ENCODE data around the gene COPZ2.
A peak's percentile ranks its signal among the peaks of the same experiment; 100 is the strongest.
"Not testable (repeated sequence)": the region's sequence is repeated elsewhere in the genome, so short reads cannot be mapped to it uniquely, and the experiment has no call there.

COPZ2 gene

GRCh38 chr17:48030531-48030930 lies 7.1 kb downstream of the COPZ2 start:
- DNase-seq (ENCODE audit: low spot score): no peak

GRCh38 chr17:48028736-48029135 lies 8.9 kb downstream of the COPZ2 start:
- no peak for DNase-seq (ENCODE audit: low spot score)

DNA sequence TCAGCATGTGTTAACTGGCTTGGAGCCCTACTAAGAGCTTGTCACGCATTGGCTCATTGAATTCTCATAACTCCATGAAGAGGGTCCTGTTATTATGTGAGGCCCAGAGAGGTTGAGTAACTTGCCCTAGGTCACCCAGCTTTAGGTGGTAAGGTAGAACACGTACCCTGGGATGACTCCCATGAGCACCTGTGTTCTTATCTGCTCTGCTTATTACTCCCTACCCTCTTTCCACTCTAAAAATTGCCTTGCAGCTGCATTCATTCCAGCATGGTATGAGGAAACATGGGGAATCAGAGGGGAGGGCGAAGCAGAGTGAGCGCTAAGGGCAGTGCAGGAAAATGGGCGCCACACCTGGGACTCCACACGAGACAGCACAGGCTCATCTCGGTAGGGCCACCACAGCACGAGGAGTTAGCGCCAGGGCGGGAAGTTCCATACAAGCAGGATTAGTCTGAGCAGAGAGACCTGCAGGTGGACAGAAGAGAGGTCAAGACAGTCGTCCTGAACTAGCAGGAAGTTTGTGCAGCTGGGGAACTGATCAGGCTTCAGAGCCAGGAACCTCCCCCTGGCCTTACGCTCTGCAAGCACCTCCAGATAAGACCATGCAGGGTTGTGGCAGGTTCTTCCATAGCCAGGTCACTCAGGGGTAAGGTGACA lies 10.1 kb downstream of the COPZ2 start:
- no peak for DNase-seq (ENCODE audit: low spot score)

DNA sequence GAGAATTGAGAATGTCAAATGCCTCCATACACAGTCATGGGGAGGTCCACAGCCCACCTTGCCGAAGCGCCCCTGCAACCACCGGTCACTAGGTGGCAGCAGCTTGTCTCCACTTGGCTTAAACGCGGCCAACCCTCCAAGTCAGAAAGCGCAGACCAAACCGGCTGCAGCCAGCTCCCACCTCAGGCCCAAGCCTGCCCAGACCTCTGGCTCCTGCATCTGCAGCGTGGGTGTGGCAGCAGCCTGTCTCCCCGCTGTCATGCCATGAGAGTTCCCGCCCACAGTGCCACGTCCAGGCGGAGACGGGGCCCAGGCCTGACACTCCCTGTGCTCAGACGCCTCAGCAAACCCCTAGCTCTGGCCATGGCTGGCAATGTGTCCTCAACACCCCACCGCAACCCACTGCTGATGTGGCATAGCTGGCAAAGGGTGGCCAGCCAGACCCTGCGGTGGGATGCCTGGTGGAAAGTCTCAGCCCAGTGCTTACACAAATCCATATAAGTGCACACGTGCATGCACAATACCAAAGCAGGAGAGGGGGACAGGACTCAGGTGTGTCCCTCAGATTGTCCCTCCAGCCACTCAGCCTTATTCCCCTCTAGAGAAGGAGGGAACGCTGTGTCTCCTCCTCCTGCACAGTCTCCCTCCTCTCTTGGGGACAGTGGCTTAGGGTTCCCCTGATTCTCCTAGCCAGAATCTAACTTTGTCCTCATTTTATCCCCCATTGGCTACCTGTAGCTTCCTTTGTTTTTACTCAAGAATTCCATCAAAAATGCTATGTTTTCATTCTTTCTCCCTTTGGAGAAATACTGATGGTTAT lies 10.9 kb downstream of the COPZ2 start:
- peak; percentile 93 for DNase-seq (ENCODE audit: low spot score)

DNA sequence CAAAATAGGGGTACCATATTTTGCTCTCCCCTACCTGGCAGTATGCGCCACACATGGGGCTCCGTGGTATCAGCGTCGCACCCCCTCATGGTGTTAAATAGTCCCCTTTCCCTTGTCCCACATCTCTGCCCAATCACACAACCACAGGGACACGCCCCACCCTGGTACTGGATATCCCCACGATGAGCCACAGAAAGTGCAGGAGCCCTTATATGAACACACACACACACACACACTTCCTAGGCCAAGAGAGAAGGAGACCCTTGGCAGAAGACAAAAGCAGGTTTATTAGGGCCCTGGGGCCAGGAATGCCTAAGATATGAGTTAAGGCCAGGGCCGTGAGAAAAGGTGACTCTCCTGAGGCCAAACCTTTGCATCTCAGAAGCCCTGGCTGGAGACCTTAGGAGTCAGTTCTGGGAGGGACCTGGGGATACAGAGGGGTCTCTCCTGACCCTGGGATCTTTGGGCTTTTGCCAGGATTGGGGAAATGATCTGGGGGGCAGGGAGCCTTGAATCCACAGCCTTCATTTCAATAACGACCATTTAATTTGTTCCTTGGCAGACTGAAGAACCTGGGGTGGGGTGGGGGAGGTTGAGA lies 11.6 kb downstream of the COPZ2 start:
- no peak for DNase-seq (ENCODE audit: low spot score)

GRCh38 chr17:48025040-48025903 lies 12.3 kb downstream of the COPZ2 start:
- peak; percentile 96 for DNase-seq (ENCODE audit: low spot score)

DNA sequence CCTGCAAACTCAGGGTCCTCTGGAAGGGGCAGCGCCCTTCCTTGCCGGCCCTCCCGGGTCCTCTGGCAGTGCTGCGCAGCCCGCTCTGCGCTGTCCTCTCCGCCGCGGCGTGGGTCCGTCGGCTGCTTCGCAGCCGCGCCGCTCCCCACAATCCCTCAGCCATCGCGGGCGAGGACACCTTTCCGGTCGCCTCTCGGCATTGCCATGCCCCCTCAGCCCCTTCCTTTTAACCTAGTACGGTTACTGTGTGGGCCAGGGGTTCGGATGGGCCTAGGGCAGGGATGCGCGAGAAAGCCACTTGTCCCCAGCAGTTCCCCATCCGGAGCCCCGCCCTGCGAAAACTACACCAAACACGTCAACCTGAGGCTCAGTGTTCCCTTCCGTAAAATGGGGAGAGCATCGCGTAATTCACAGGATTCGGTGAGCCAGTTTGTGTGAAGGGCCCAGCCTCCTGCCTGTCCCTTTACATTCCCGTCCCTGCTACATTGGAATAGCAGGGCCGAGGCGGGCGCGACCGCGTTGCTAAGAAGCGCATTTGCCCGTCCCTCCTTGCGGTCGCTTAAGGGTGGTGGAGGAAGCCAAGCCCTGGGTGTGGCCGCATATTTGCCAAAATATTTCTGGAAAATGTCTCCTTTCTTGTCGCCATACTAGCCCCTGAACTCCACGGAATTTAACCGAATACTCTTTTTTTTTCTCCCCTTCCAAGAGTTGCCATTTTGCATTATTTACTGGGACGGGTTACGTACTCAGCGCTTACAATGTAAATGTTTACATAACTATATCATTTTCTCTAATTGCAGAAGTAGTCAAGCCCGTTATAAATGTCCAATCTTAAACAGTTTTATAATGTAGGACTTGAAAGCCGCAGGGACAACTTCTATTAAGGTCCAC lies 13.2 kb downstream of the COPZ2 start:
- no peak for DNase-seq (ENCODE audit: low spot score)

DNA sequence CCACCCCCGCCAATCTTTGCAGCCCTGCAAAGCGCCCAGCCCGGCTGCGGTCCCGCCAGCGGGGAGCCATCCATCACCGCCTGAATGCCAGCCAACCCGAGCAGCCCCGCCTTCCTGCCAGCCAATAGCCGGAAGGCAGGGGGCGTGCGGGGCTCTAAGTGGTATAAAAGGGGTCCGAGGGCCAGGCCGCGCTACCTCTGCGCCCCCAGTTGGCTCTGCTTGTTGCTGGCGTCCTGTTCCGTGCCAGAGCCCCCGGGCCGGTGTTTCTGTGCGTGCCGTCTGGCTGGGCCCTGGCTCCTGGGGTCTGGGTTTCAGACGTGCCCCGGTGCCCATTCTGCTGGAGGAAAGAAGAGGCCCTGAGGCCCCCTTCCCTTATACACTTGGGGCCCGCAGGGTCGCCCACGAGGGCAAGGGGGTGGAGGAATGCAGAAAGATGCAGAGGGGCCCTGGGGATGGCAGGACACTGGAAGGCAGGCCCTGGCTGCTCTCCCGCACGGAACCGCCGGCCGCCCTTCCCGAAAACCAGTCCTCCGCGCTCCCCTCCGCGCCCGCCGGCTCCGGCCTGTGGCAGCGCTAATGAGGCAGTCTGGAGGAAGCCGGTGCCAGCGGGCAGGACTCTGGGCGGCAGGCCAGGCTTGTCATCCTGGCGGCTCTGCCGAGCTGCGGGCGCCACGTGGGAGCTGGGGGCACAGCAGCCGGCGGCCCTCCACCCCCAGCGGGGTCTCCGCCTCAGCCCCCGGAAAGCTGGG lies 14.0 kb downstream of the COPZ2 start:
- DNase-seq (ENCODE audit: low spot score): peak; percentile 71

DNA sequence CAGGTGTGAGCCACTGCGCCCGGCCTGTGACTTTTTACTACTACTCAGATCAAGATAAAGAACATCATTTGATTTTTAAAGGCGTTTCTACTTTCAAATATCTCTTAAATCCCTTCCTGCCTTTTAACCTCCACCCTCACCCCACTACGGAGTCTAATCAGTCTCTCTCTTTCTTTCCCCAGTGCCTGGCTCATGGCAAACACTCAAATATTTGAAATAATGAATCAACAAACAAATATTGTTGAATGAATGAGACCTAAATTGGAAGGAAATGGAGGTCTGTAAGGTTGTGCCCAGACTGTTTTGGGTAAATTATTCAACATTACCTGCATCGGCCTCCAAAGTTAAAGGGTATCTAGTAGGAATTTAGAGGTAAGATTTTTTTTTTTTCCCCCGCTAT lies 14.7 kb downstream of the COPZ2 start:
- no peak for DNase-seq (ENCODE audit: low spot score)

DNA sequence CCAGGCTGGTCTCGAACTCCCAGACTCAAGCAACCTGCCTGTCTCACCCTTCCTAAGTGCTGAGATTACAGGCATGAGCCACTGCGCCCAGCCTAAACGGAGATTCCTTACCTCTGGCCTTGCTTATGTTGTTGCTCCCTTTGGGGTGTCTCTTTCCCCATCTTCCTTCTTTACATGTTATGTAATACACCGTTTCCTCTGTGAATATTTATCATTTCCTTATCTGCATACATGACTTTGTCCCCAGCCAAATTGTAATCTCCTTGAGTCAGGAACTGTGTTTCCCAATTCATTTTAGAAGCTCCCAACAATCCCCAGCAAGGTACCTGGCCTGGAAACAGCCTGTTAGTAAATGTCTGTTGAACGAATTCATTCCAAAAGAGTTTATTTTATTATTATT lies 15.7 kb downstream of the COPZ2 start:
- no peak for DNase-seq (ENCODE audit: low spot score)

- DNase-seq (ENCODE audit: low spot score): not testable (repeated sequence)
Measured at GRCh38 chr17:48017817-48018158, 19.8 kb downstream of the COPZ2 start.

DNA sequence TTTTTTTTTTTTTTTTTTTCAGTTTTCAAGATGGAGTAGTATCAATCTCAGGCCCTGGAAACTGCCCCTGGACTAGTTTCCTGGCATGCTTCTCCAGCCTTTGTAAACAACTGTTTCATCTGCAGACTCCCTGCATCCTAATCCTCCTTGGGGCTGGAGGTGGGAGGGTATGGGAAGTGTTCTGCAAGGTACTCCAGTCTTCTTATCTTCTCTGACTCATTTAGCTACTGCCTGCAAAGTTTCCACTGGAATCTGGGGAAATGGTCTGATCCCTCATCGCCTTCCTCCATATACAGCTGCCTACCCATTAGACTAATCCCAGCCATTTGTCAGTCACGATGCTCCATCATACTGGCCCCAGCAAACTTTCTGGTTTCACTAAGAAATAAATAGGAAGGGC lies 21.5 kb downstream of the COPZ2 start:
- no peak for DNase-seq (ENCODE audit: low spot score)

- DNase-seq (ENCODE audit: low spot score): no peak
Measured at GRCh38 chr17:48014595-48015111, 22.9 kb downstream of the COPZ2 start.

GRCh38 chr17:48013876-48014594 lies 23.6 kb downstream of the COPZ2 start:
- no peak for DNase-seq (ENCODE audit: low spot score)

DNA sequence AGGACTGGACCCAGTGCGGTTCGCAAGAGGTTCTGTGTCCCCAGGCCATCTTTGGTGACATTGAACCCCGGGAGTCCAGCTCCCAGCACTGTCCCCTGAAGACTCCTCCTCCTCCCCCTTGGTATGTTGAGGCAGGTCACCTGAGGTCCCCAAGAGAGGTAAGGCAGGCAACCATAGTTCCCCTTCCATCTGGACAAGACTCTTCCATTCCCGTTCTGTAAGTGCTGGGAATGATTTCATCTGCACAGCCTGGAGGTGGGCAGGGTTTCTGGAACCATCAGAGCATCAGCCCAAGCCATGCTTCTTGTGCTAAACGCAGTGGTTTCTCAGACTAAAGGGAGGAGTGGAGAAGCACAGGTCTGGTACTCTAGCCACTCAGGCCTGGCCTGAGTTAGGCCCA lies 24.9 kb downstream of the COPZ2 start:
- no peak for DNase-seq (ENCODE audit: low spot score)

- peak; percentile 60 for DNase-seq (ENCODE audit: low spot score)
Measured at GRCh38 chr17:48012151-48012520, 25.5 kb downstream of the COPZ2 start.

DNA sequence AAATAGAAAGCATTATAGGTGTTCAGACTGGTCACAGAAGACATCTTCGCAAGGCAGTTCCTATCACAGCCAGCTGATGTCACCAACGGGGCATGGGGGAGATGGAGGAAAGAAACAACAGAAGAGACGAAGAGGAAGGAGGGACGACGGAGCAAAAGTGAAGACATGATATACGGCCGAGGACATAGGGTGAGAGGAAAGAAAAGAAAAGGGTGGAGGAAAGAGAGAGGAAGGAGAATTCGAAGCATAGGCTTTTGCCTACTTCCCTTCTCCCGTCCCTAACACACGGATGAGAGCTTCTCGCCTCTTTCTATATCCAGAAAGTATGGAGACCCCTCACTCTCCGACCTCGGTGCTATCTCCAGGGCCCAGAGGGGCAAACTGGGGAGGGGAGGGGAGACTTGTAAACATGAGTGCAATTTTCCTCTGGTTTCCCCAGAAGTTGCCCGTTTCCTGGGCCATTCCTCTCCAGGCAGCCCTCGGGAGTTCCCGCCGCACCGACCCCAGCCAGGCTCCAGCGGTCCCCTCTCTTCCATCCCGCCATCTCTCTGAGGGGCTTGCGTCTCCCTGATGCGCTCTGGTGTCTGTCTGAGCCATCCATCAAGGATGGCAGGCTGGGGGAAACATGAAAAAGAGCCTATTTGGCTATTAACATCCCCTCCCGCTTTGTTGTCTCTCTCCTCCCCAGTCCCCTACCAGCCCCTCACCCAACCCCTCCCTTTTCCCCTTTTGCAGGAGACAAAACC lies 26.0 kb downstream of the COPZ2 start:
- peak; percentile 74 for DNase-seq (ENCODE audit: low spot score)

- DNase-seq (ENCODE audit: low spot score): no peak
Measured at GRCh38 chr17:48010193-48010592, 27.4 kb downstream of the COPZ2 start.

Measured in AG08395 (cell line).